ENCODE data around the gene PRR3. TPM values are rescaled to one million over a fixed set of nuclear protein-coding genes. Genes with fewer than 3 reads are reported as not detected.
A peak's percentile ranks its signal among the peaks of the same experiment; 100 is the strongest.

PRR3 gene
- total RNA-seq, 1 donor from 2014 or later: 17.1 TPM

DNA sequence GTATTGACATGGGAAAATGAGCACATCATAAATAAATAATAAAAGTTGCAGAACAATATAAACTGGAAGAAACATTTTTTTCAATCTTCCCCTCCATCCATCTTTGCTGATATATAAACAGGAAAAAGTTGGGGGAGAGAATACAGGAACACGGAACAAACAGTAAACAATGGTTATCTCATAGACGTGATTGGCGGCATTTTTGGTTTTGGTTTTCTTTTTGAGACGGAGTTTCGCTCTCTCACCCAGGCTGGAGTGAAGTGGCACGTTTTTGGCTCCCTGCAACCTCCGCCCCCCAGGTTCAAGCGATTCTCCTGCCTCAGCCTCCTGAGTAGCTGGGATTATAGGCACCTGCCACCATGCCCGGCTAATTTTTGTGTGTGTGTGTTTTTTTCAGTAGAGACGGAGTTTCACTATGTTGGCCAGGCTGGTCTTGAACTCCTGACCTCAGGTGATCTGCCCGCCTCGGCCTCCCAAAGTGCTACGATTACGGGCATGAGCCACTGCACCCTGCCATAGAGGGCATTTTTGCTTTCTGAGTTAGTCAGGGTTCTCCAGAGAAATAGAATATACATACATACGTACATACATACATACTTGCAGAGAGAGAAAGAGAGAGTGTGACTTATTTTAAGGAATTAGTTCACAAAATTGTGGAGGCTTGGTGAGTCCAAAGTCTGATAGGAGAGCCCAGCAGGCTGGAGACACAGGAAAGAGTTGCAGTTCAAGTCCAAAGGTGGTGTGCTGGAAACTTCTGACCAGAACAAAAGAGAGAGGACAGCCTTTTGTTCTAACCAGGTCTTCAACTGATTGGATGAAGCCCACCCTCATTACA is 23.4 kb upstream of the PRR3 start:
- Mint-ChIP-seq H3K36me3 (ENCODE audit: unreplicated experiment) (no peaks in the 10 kb centered on the region), H3K27me3 (ENCODE audit: unreplicated experiment) (no peaks in the 10 kb centered on the region), H3K4me3 (ENCODE audit: unreplicated experiment) (no peak overlapping the region), H3K27ac (ENCODE audit: unreplicated experiment) (no peak overlapping the region), H3K4me1 (ENCODE audit: unreplicated experiment) (peaks cover 5% of the 10 kb centered on the region), H3K9me3 (ENCODE audit: unreplicated experiment) (no peaks in the 10 kb centered on the region)
- TF ChIP-seq, protein P1, sequence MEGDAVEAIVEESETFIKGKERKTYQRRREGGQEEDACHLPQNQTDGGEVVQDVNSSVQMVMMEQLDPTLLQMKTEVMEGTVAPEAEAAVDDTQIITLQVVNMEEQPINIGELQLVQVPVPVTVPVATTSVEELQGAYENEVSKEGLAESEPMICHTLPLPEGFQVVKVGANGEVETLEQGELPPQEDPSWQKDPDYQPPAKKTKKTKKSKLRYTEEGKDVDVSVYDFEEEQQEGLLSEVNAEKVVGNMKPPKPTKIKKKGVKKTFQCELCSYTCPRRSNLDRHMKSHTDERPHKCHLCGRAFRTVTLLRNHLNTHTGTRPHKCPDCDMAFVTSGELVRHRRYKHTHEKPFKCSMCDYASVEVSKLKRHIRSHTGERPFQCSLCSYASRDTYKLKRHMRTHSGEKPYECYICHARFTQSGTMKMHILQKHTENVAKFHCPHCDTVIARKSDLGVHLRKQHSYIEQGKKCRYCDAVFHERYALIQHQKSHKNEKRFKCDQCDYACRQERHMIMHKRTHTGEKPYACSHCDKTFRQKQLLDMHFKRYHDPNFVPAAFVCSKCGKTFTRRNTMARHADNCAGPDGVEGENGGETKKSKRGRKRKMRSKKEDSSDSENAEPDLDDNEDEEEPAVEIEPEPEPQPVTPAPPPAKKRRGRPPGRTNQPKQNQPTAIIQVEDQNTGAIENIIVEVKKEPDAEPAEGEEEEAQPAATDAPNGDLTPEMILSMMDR (IDR thresholded peaks at IDR 0.05): no peak
- no peak for DNase-seq (ENCODE audit: extremely low spot score, unreplicated experiment)

DNA sequence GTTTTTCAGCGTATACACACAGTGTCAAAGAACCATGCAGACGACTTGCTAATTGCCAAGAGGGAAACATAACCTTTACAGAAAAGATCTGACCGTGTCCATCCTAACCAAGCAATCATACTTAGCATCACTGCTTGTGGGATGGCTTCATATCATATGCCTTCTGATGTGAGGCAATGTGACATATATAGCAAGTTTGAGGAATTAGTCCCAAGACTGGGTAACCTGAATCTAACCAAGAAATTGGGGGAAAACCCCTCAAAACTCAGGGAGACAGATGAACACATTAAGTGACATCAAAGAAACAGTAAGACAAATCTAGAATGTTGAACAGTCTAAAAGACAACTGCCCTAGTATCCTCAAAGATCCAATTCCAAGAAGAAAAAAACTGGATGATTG is 19.2 kb upstream of the PRR3 start:
- no peak overlapping the region for H3K4me3 Mint-ChIP-seq (ENCODE audit: unreplicated experiment)
- no peak for DNase-seq (ENCODE audit: extremely low spot score, unreplicated experiment)
- peaks cover 14% of the 10 kb centered on the region for H3K4me1 Mint-ChIP-seq (ENCODE audit: unreplicated experiment)
- H3K9me3 Mint-ChIP-seq (ENCODE audit: unreplicated experiment): no peaks in the 10 kb centered on the region
- no peak overlapping the region for H3K27ac Mint-ChIP-seq (ENCODE audit: unreplicated experiment)
- H3K36me3 Mint-ChIP-seq (ENCODE audit: unreplicated experiment): no peaks in the 10 kb centered on the region
- TF ChIP-seq, protein P1 (IDR thresholded peaks at IDR 0.05): no peak
- no peaks in the 10 kb centered on the region for H3K27me3 Mint-ChIP-seq (ENCODE audit: unreplicated experiment)

DNA sequence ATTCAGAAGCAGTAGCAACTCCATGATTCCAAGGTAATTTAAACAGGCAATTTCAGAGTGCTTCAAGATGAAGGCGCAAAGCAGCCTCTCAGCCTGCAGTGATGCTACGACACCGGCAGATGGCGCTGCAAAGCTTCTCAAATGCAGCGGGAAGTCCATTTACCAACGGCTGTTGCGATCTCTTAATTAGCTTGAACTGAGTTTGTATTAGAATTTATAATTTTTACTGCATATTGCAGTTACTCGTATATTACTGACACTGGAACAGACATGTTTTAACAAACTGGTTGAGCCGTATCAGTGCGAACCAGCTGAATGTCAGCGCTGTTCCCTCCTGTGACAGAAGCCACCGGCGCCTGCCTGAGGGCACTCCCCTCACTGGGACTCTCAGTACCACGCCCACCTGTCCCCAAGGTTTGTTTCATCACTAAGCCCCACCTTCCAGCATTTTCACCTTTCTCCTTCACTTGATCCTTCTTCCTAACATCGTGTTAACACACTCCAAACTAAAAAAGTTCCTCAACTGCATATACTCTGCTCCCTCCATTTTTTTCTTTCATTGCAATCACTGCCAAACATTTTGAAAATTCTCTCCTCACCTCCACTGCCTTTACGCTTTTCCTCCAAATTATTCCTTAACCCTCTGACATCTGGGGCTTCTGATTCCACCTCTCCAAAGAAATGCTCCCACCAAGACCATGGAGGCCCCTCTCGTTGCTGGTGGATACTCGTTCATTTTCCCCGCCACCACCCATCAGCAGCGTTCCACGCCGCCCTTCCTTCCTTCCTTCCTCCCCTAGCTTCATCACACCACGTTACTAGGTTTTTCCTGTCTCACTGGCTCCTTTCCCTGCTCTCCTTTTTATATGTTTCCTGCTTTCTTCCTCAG is 15.3 kb upstream of the PRR3 start:
- H3K27ac Mint-ChIP-seq (ENCODE audit: unreplicated experiment): no peak overlapping the region
- TF ChIP-seq, protein P1 (IDR thresholded peaks at IDR 0.05): peak; percentile 98

DNA sequence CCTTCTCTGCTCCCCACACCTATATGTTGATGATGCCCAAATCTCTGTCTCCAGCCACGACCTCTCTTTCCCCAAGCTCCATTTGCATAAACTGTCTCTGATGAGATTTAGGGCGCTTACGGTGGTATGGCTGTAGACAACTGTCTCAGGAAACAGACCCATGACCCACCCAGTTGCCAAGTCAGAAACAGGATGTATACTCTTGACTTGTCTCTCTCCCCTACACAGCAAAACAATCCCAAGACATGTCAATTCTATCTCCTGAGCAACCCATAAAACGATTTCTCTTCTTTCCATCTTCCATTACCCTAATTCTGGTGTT is 14.7 kb upstream of the PRR3 start:
- TF ChIP-seq, protein P1 (IDR thresholded peaks at IDR 0.05): no peak
- peak overlapping the region; percentile 4 for H3K4me3 Mint-ChIP-seq (ENCODE audit: unreplicated experiment)
- no peak overlapping the region for H3K27ac Mint-ChIP-seq (ENCODE audit: unreplicated experiment)
- H3K36me3 Mint-ChIP-seq (ENCODE audit: unreplicated experiment): peaks cover 5% of the 10 kb centered on the region
- H3K4me1 Mint-ChIP-seq (ENCODE audit: unreplicated experiment): peaks cover 14% of the 10 kb centered on the region
- no peaks in the 10 kb centered on the region for H3K9me3 Mint-ChIP-seq (ENCODE audit: unreplicated experiment)
- DNase-seq (ENCODE audit: extremely low spot score, unreplicated experiment): no peak
- H3K27me3 Mint-ChIP-seq (ENCODE audit: unreplicated experiment): no peaks in the 10 kb centered on the region

More for the DNA sequence above, 15.3 kb upstream of the PRR3 start:
- no peaks in the 10 kb centered on the region for H3K9me3 Mint-ChIP-seq (ENCODE audit: unreplicated experiment)
- H3K4me3 Mint-ChIP-seq (ENCODE audit: unreplicated experiment): peak overlapping the region; percentile 64
- H3K36me3 Mint-ChIP-seq (ENCODE audit: unreplicated experiment): peaks cover 2% of the 10 kb centered on the region
- no peak for DNase-seq (ENCODE audit: extremely low spot score, unreplicated experiment)
- no peaks in the 10 kb centered on the region for H3K27me3 Mint-ChIP-seq (ENCODE audit: unreplicated experiment)
- H3K4me1 Mint-ChIP-seq (ENCODE audit: unreplicated experiment): peaks cover 14% of the 10 kb centered on the region

DNA sequence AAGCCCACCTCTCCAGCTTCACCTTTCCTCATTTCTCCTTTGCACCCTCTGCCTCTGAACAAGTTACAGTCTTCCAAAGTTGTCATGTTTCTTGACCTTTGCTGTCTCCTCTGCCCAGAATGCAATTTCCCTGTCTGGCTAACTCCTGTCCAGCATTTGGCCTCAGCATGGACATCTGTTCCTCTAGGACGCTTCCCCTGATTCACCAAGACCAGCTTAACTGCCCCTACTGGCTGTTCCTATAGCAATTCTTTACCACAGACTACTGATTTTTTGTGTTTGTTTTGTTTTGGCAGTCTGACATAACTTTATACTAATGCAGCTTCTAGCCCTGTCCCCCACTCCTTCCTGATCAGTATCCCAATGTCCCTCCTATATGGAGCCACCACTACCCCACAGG is 14.2 kb upstream of the PRR3 start:
- no peak for DNase-seq (ENCODE audit: extremely low spot score, unreplicated experiment)
- H3K4me3 Mint-ChIP-seq (ENCODE audit: unreplicated experiment): no peak overlapping the region
- H3K27me3 Mint-ChIP-seq (ENCODE audit: unreplicated experiment): no peaks in the 10 kb centered on the region
- no peak overlapping the region for H3K27ac Mint-ChIP-seq (ENCODE audit: unreplicated experiment)
- H3K4me1 Mint-ChIP-seq (ENCODE audit: unreplicated experiment): peaks cover 14% of the 10 kb centered on the region
- peaks cover 5% of the 10 kb centered on the region for H3K36me3 Mint-ChIP-seq (ENCODE audit: unreplicated experiment)
- no peaks in the 10 kb centered on the region for H3K9me3 Mint-ChIP-seq (ENCODE audit: unreplicated experiment)
- TF ChIP-seq, protein P1 (IDR thresholded peaks at IDR 0.05): peak; percentile 13

Data from osteocyte (in vitro differentiated cells).